ENCODE measurements around the gene LAG3. TPM values are rescaled to one million over a fixed set of nuclear protein-coding genes. Genes with fewer than 3 reads are reported as not detected.
A peak's percentile ranks its signal among the peaks of the same experiment; 100 is the strongest.

The LAG3 gene
- total RNA-seq (2014; rRNA removed; shearing (Covaris generic)) (1.0 and 4.7 TPM in 2 replicates), polyA plus RNA-seq (2016; fragmentation: Nextera tagmentation; extraction: Ambion mirVana) (3.7 and 3.9 TPM in 2 replicates)
- long read RNA-seq, partial matches to known transcripts, result 1 of 1 reads
- long read RNA-seq, other reads (novel, unspliced or antisense), result 0 of 1 reads

DNA sequence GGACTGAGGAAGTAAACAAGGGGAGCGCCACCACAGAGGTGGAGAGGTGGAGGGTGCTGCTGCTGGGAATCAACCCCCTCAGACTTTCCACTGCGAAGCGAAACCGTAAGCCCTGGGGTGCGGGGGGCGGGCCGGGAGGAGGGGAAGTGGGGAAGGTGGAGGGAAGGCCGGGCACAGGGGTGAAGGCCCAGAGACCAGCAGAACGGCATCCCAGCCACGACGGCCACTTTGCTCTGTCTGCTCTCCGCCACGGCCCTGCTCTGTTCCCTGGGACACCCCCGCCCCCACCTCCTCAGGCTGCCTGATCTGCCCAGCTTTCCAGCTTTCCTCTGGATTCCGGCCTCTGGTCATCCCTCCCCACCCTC, at the start of gene LAG3:
TSS of gene LAG3 (plus strand) at position 190 of the 365 bp plus-strand sequence. CDS start 333 bp downstream, outside the sequence.
- TF ChIP-seq EZH2 (IDR thresholded peaks at IDR 0.05; ENCODE audit: low read depth, unreplicated experiment), result no peak
- TF ChIP-seq ZNF114 (CRISPR knock-in tag; IDR thresholded peaks at IDR 0.05), result no peak
- no peak for TF ChIP-seq ZNF331 (CRISPR knock-in tag; IDR thresholded peaks at IDR 0.05; ENCODE audit: low read depth)
- no peak for TF ChIP-seq EZH2phosphoT487 (IDR thresholded peaks at IDR 0.05; ENCODE audit: unreplicated experiment)
- TF ChIP-seq, protein P1, sequence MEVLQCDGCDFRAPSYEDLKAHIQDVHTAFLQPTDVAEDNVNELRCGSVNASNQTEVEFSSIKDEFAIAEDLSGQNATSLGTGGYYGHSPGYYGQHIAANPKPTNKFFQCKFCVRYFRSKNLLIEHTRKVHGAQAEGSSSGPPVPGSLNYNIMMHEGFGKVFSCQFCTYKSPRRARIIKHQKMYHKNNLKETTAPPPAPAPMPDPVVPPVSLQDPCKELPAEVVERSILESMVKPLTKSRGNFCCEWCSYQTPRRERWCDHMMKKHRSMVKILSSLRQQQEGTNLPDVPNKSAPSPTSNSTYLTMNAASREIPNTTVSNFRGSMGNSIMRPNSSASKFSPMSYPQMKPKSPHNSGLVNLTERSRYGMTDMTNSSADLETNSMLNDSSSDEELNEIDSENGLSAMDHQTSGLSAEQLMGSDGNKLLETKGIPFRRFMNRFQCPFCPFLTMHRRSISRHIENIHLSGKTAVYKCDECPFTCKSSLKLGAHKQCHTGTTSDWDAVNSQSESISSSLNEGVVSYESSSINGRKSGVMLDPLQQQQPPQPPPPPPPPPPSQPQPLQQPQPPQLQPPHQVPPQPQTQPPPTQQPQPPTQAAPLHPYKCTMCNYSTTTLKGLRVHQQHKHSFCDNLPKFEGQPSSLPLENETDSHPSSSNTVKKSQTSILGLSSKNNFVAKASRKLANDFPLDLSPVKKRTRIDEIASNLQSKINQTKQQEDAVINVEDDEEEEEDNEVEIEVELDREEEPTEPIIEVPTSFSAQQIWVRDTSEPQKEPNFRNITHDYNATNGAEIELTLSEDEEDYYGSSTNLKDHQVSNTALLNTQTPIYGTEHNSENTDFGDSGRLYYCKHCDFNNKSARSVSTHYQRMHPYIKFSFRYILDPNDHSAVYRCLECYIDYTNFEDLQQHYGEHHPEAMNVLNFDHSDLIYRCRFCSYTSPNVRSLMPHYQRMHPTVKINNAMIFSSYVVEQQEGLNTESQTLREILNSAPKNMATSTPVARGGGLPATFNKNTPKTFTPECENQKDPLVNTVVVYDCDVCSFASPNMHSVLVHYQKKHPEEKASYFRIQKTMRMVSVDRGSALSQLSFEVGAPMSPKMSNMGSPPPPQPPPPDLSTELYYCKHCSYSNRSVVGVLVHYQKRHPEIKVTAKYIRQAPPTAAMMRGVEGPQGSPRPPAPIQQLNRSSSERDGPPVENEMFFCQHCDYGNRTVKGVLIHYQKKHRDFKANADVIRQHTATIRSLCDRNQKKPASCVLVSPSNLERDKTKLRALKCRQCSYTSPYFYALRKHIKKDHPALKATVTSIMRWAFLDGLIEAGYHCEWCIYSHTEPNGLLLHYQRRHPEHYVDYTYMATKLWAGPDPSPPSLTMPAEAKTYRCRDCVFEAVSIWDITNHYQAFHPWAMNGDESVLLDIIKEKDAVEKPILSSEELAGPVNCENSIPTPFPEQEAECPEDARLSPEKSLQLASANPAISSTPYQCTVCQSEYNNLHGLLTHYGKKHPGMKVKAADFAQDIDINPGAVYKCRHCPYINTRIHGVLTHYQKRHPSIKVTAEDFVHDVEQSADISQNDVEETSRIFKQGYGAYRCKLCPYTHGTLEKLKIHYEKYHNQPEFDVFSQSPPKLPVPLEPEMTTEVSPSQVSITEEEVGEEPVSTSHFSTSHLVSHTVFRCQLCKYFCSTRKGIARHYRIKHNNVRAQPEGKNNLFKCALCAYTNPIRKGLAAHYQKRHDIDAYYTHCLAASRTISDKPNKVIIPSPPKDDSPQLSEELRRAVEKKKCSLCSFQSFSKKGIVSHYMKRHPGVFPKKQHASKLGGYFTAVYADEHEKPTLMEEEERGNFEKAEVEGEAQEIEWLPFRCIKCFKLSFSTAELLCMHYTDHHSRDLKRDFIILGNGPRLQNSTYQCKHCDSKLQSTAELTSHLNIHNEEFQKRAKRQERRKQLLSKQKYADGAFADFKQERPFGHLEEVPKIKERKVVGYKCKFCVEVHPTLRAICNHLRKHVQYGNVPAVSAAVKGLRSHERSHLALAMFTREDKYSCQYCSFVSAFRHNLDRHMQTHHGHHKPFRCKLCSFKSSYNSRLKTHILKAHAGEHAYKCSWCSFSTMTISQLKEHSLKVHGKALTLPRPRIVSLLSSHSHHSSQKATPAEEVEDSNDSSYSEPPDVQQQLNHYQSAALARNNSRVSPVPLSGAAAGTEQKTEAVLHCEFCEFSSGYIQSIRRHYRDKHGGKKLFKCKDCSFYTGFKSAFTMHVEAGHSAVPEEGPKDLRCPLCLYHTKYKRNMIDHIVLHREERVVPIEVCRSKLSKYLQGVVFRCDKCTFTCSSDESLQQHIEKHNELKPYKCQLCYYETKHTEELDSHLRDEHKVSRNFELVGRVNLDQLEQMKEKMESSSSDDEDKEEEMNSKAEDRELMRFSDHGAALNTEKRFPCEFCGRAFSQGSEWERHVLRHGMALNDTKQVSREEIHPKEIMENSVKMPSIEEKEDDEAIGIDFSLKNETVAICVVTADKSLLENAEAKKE (CRISPR knock-in tag; IDR thresholded peaks at IDR 0.05), result no peak
- TF ChIP-seq POLR2AphosphoS5 (IDR thresholded peaks at IDR 0.05; ENCODE audit: low read depth), result no peak
- TF ChIP-seq CREB1 (CRISPR knock-in tag; IDR thresholded peaks at IDR 0.05; ENCODE audit: low read depth), result no peak
- TF ChIP-seq, protein P2, sequence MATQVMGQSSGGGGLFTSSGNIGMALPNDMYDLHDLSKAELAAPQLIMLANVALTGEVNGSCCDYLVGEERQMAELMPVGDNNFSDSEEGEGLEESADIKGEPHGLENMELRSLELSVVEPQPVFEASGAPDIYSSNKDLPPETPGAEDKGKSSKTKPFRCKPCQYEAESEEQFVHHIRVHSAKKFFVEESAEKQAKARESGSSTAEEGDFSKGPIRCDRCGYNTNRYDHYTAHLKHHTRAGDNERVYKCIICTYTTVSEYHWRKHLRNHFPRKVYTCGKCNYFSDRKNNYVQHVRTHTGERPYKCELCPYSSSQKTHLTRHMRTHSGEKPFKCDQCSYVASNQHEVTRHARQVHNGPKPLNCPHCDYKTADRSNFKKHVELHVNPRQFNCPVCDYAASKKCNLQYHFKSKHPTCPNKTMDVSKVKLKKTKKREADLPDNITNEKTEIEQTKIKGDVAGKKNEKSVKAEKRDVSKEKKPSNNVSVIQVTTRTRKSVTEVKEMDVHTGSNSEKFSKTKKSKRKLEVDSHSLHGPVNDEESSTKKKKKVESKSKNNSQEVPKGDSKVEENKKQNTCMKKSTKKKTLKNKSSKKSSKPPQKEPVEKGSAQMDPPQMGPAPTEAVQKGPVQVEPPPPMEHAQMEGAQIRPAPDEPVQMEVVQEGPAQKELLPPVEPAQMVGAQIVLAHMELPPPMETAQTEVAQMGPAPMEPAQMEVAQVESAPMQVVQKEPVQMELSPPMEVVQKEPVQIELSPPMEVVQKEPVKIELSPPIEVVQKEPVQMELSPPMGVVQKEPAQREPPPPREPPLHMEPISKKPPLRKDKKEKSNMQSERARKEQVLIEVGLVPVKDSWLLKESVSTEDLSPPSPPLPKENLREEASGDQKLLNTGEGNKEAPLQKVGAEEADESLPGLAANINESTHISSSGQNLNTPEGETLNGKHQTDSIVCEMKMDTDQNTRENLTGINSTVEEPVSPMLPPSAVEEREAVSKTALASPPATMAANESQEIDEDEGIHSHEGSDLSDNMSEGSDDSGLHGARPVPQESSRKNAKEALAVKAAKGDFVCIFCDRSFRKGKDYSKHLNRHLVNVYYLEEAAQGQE (IDR thresholded peaks at IDR 0.05; ENCODE audit: unreplicated experiment), result no peak
- TF ChIP-seq NANOG (IDR thresholded peaks at IDR 0.05; ENCODE audit: borderline replicate concordance), result no peak
- TF ChIP-seq, protein P3, sequence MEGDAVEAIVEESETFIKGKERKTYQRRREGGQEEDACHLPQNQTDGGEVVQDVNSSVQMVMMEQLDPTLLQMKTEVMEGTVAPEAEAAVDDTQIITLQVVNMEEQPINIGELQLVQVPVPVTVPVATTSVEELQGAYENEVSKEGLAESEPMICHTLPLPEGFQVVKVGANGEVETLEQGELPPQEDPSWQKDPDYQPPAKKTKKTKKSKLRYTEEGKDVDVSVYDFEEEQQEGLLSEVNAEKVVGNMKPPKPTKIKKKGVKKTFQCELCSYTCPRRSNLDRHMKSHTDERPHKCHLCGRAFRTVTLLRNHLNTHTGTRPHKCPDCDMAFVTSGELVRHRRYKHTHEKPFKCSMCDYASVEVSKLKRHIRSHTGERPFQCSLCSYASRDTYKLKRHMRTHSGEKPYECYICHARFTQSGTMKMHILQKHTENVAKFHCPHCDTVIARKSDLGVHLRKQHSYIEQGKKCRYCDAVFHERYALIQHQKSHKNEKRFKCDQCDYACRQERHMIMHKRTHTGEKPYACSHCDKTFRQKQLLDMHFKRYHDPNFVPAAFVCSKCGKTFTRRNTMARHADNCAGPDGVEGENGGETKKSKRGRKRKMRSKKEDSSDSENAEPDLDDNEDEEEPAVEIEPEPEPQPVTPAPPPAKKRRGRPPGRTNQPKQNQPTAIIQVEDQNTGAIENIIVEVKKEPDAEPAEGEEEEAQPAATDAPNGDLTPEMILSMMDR (conservative IDR thresholded peaks at IDR 0.05; ENCODE audit: low read depth in 2 of 2), result no peak
- TF ChIP-seq STAT1 (IDR thresholded peaks at IDR 0.05; ENCODE audit: unreplicated experiment), result no peak
- TF ChIP-seq JUNB (IDR thresholded peaks at IDR 0.05; ENCODE audit: unreplicated experiment), result no peak
- TF ChIP-seq, protein P4, sequence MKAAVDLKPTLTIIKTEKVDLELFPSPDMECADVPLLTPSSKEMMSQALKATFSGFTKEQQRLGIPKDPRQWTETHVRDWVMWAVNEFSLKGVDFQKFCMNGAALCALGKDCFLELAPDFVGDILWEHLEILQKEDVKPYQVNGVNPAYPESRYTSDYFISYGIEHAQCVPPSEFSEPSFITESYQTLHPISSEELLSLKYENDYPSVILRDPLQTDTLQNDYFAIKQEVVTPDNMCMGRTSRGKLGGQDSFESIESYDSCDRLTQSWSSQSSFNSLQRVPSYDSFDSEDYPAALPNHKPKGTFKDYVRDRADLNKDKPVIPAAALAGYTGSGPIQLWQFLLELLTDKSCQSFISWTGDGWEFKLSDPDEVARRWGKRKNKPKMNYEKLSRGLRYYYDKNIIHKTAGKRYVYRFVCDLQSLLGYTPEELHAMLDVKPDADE (IDR thresholded peaks at IDR 0.05), result no peak
- Histone ChIP-seq H4K20me1 (replicated peaks; ENCODE audit: insufficient read depth) (peaks cover 20% of the 10 kb centered on the region), H3F3A (replicated peaks; ENCODE audit: low read depth) (peaks cover 36% of the 10 kb centered on the region), H3K4me1 (ENCODE audit: insufficient read depth) (peaks cover 43% of the 10 kb centered on the region), H3K4me2 (peak within 1 kb of the TSS; percentile 87), H2AFZ (peak within 1 kb of the TSS; percentile 76), H3K9me2 (ENCODE audit: insufficient read depth) (no peaks in the 10 kb centered on the region), H3K27me3 (ENCODE audit: insufficient read depth) (peaks cover 71% of the 10 kb centered on the region), H3K4me3 (peak within 1 kb of the TSS; percentile 64), H3K36me3 (ENCODE audit: insufficient read depth) (no peaks in the 10 kb centered on the region), H3K27ac (ENCODE audit: low read depth) (no peak within 1 kb of the TSS), H3K79me2 (replicated peaks; ENCODE audit: insufficient read depth) (peaks cover 16% of the 10 kb centered on the region)
- H3K27ac Mint-ChIP-seq, result no peak within 1 kb of the TSS; the same call in 1 of the 2 replicates
- H3K9me3 Mint-ChIP-seq, result no peaks in the 10 kb centered on the region; the same call in 2 of the 3 replicates
- no peak for DNase-seq (ENCODE audit: low spot score)
- peaks cover 67% of the 10 kb centered on the region for H3K4me1 Mint-ChIP-seq
- peaks cover 46% of the 10 kb centered on the region for H3K27me3 Mint-ChIP-seq (ENCODE audit: insufficient read depth, low read depth, poor library complexity)
- peaks cover 25% of the 10 kb centered on the region for H3K36me3 Mint-ChIP-seq (ENCODE audit: low read depth)
- ATAC-seq, result peak; percentile 1; the same call in 1 of the 3 replicates
- peak within 1 kb of the TSS; percentile 66 for H3K4me3 Mint-ChIP-seq
